ENCODE results near the gene PDE7B. TPM values are rescaled to one million over a fixed set of nuclear protein-coding genes. Genes with fewer than 3 reads are reported as not detected.

Gene PDE7B
- total and polyA plus RNA-seq, 2 of the 8 experiments (the other 6 are each of a cell fraction or from before 2014, with no cell fraction given) = not detected

DNA sequence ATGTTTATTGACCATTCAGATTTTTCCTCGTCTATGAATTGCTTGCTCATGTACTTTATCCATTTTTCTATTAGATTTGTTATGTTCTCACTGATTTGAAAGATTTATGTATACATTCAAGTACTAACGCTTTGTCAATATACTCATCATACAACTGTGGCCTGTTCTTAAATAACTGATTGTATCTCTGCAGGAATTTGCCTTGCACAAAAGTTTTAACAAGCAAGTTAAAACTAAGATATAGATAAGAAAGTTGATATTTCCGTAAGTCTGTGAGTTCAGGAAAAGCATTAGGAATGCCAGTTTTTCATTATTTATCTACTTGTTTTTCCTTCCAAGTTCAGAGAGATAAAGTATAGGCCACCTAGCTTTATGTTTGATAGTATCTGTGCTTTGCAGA lies 95.2 kb downstream of the PDE7B start:
- H2BK120ac ChIP-seq (replicated peaks; ENCODE audit: low read depth, low read length) = no peak overlapping the region
- no peak overlapping the region for H4K91ac ChIP-seq (replicated peaks; ENCODE audit: insufficient read length, low read length)
- no peak overlapping the region for H3K23ac ChIP-seq (ENCODE audit: insufficient read length)
- H3K56ac ChIP-seq (replicated peaks; ENCODE audit: insufficient read length, low read depth, low read length) = no peak overlapping the region
- H3K79me1 ChIP-seq (ENCODE audit: low read depth, low read length) = no peaks in the 10 kb centered on the region
- no peak overlapping the region for H3K14ac ChIP-seq (ENCODE audit: insufficient read length)
- DNase-seq (ENCODE audit: low read depth in 1 of 2, low spot score in 2 of 2) = no peak
- H2BK15ac ChIP-seq (ENCODE audit: low read length) = no peak overlapping the region
- H2BK5ac ChIP-seq (ENCODE audit: low read depth, low read length) = no peak overlapping the region
- 81% methylated on average over 3 of the region's 3 CpGs; no CpG with 5 or more reads in 1 of the 2 experiments for WGBS, 2 experiments (ENCODE audit: extremely low coverage in 1 of 2, insufficient coverage in 1 of 2, insufficient read length in 1 of 2, insufficient replicate concordance in 2 of 2, low coverage in 1 of 2, low lambda C conversion rate in 2 of 2, missing lambda C conversion rate in 1 of 2)
- H3K27me3 ChIP-seq (replicated peaks in 1 of 4; ENCODE audit: control insufficient read depth in 3 of 4, extremely low read depth in 1 of 4, insufficient read depth in 3 of 4, low read length in 3 of 4) = no peaks in the 10 kb centered on the region
- H3K4me1 ChIP-seq (replicated peaks in 1 of 4; ENCODE audit: control insufficient read depth in 3 of 4, insufficient read depth in 4 of 4, low read length in 3 of 4) = no peaks in the 10 kb centered on the region
- H3K23me2 ChIP-seq (ENCODE audit: low read depth, low read length) = no peaks in the 10 kb centered on the region
- H3K4ac ChIP-seq (replicated peaks; ENCODE audit: insufficient read length, low read depth, low read length) = no peak overlapping the region
- CTCF ChIA-PET (ENCODE audit: partially characterized antibody) = no interaction called here
- no peaks in the 10 kb centered on the region for H3K9me3 ChIP-seq (ENCODE audit: insufficient read depth in 2 of 2, low read depth in 1 of 2, low read length in 1 of 2)
- H2BK20ac ChIP-seq (ENCODE audit: low read length) = no peak overlapping the region
- FAIRE-seq = no peak
- no peak overlapping the region for H4K5ac ChIP-seq (ENCODE audit: insufficient read length, low read depth, low read length)
- no peaks in the 10 kb centered on the region for H3K36me3 ChIP-seq (ENCODE audit: control insufficient read depth in 2 of 4, insufficient read depth in 4 of 4, low read length in 3 of 4)
- H3K79me2 ChIP-seq (ENCODE audit: control insufficient read depth in 1 of 2, insufficient read depth in 2 of 2, low read length in 2 of 2) = no peaks in the 10 kb centered on the region
- H2AFZ ChIP-seq (ENCODE audit: low read length) = no peak overlapping the region
- no peak overlapping the region for H2BK12ac ChIP-seq (ENCODE audit: low read depth, low read length)
- H3K18ac ChIP-seq (ENCODE audit: extremely low read depth, low read length) = no peak overlapping the region
- no peak overlapping the region for H3K9ac ChIP-seq (replicated peaks in 1 of 4; ENCODE audit: extremely low read depth in 1 of 4, low read depth in 3 of 4, low read length in 3 of 4)
- H4K20me1 ChIP-seq (replicated peaks in 1 of 2; ENCODE audit: control insufficient read depth in 1 of 2, insufficient read depth in 2 of 2, low read length in 2 of 2) = no peaks in the 10 kb centered on the region
- POLR2A ChIA-PET (ENCODE audit: partially characterized antibody) = no interaction called here
- no peak overlapping the region for H3K4me3 ChIP-seq (ENCODE audit: extremely low read depth in 1 of 4, insufficient read depth in 2 of 4, low read depth in 3 of 4, low read length in 4 of 4)
- no peak overlapping the region for H3K4me2 ChIP-seq (ENCODE audit: insufficient read depth in 1 of 2, low read depth in 2 of 2, low read length in 2 of 2)
- H4K8ac ChIP-seq (ENCODE audit: extremely low read depth, insufficient read depth, low read length) = no peak overlapping the region
- no peak overlapping the region for H2AK5ac ChIP-seq (ENCODE audit: low read depth, low read length)
- H3K27ac ChIP-seq (ENCODE audit: low read depth, low read length) = no peak overlapping the region
- TF ChIP-seq YY1 (IDR thresholded peaks at IDR 0.05; ENCODE audit: low read depth, low read length) (no peak), BACH1 (IDR thresholded peaks at IDR 0.05; ENCODE audit: low read length) (no peak), HDAC2 (IDR thresholded peaks at IDR 0.05; ENCODE audit: borderline replicate concordance in 1 of 2, low read depth in 2 of 2, low read length in 2 of 2) (no peak), POU5F1 (IDR thresholded peaks at IDR 0.05; ENCODE audit: low read depth, low read length) (no peak), KDM4A (IDR thresholded peaks at IDR 0.05; ENCODE audit: low read depth, low read length, severe bottlenecking) (no peak), NRF1 (IDR thresholded peaks at IDR 0.05; ENCODE audit: low read depth, low read length) (no peak), EGR1 (IDR thresholded peaks at IDR 0.05; ENCODE audit: borderline replicate concordance, low read depth, low read length) (no peak), BCL11A (IDR thresholded peaks at IDR 0.05; ENCODE audit: low read depth in 2 of 2, low read length in 2 of 2) (no peak), JUN (IDR thresholded peaks at IDR 0.05; ENCODE audit: low read depth, low read length) (no peak), FOSL1 (IDR thresholded peaks at IDR 0.05; ENCODE audit: insufficient read depth, low read depth, low read length) (no peak), KDM1A (IDR thresholded peaks at IDR 0.05; ENCODE audit: borderline replicate concordance, low read length) (no peak), TBP (IDR thresholded peaks at IDR 0.05; ENCODE audit: low read depth, low read length) (no peak)
- TF ChIP-seq, protein P1, sequence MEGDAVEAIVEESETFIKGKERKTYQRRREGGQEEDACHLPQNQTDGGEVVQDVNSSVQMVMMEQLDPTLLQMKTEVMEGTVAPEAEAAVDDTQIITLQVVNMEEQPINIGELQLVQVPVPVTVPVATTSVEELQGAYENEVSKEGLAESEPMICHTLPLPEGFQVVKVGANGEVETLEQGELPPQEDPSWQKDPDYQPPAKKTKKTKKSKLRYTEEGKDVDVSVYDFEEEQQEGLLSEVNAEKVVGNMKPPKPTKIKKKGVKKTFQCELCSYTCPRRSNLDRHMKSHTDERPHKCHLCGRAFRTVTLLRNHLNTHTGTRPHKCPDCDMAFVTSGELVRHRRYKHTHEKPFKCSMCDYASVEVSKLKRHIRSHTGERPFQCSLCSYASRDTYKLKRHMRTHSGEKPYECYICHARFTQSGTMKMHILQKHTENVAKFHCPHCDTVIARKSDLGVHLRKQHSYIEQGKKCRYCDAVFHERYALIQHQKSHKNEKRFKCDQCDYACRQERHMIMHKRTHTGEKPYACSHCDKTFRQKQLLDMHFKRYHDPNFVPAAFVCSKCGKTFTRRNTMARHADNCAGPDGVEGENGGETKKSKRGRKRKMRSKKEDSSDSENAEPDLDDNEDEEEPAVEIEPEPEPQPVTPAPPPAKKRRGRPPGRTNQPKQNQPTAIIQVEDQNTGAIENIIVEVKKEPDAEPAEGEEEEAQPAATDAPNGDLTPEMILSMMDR (IDR thresholded peaks at IDR 0.05; ENCODE audit: control extremely low read depth in 1 of 3, insufficient read depth in 1 of 3, low read depth in 1 of 3, low read length in 3 of 3) = no peak

Data from H1 (cell line).